GM06990 (cell line): ENCODE data around the gene F2RL3.

Source experiments
- DNase-seq: peaks from one replicate; pipeline ENCODE4 v3.0.0-alpha.2; 2011; ENCODE audit not compliant: insufficient read length; ENCODE audit errors: extremely low read depth
- H3K27me3 ChIP-seq: replicated peaks from 2 replicates; pipeline ENCODE4 v1.6.0; 2011; ENCODE audit warnings: low read length; ENCODE audit not compliant: control insufficient read depth, insufficient read depth
- H3K36me3 ChIP-seq: 2 replicates; pipeline ENCODE4 v1.5.1; 2011; ENCODE audit warnings: low read length; ENCODE audit not compliant: control insufficient read depth, insufficient read depth
- H3K4me3 ChIP-seq: replicated peaks from 2 replicates; pipeline ENCODE4 v1.5.1; 2011; ENCODE audit warnings: low read depth, mild to moderate bottlenecking, control low read depth, low read length
- CTCF ChIP-seq: IDR thresholded peaks from 2 replicates; pipeline ENCODE4 v1.5.1; 2011; ENCODE audit warnings: low read length, control low read depth, mild to moderate bottlenecking, inconsistent platforms; ENCODE audit not compliant: insufficient read depth, poor library complexity, severe bottlenecking

Gene F2RL3

GRCh38 chr19:16940626-16941025 lies 51.8 kb downstream of the F2RL3 start:
- Histone ChIP-seq H3K36me3 (no peaks in the 10 kb centered on the region), H3K4me3 (no peak overlapping the region), H3K27me3 (no peaks in the 10 kb centered on the region; the same call in 1 of the 2 replicates)
- no peak for DNase-seq
- TF ChIP-seq CTCF = no peak
